H1 (cell line): ENCODE results near the gene C8B.

Source experiments
- CTCF ChIP-seq, 3 experiments: IDR thresholded peaks; 1 replicate in 2 of 3; 2 replicates in 1 of 3; pipeline versions ENCODE4 v1.5.1 to v1.6.1; 2011; ENCODE audit warnings: low read length in 3 of 3, mild to moderate bottlenecking in 3 of 3, inconsistent platforms in 2 of 3, low read depth in 1 of 3, moderate library complexity in 1 of 3; ENCODE audit not compliant: insufficient read depth in 1 of 3; ENCODE audit errors: control extremely low read depth in 1 of 3
- GABPA ChIP-seq: IDR thresholded peaks from 2 replicates; pipeline ENCODE4 v1.6.1; 2011; ENCODE audit warnings: mild to moderate bottlenecking, low read length, moderate library complexity, borderline replicate concordance; ENCODE audit not compliant: insufficient read depth
- JUN ChIP-seq: IDR thresholded peaks from 2 replicates; pipeline ENCODE4 v1.6.1; 2011; ENCODE audit warnings: low read depth, mild to moderate bottlenecking, improper control_type of control experiment, low read length
- POLR2A ChIP-seq, 2 experiments: IDR thresholded peaks; 1 replicate in 1 of 2; 2 replicates in 1 of 2; pipeline ENCODE4 v1.6.1; 2011; ENCODE audit warnings: low read depth in 2 of 2, low read length in 2 of 2, mild to moderate bottlenecking in 2 of 2; ENCODE audit errors: control extremely low read depth in 1 of 2
- SUZ12 ChIP-seq: fragments of 200-600 bp; sonication (generic); IDR thresholded peaks from 2 replicates; pipeline ENCODE4 v1.6.1; 2012; ENCODE audit warnings: mild to moderate bottlenecking, inconsistent platforms, low read length, moderate library complexity, mixed read lengths

DNA sequence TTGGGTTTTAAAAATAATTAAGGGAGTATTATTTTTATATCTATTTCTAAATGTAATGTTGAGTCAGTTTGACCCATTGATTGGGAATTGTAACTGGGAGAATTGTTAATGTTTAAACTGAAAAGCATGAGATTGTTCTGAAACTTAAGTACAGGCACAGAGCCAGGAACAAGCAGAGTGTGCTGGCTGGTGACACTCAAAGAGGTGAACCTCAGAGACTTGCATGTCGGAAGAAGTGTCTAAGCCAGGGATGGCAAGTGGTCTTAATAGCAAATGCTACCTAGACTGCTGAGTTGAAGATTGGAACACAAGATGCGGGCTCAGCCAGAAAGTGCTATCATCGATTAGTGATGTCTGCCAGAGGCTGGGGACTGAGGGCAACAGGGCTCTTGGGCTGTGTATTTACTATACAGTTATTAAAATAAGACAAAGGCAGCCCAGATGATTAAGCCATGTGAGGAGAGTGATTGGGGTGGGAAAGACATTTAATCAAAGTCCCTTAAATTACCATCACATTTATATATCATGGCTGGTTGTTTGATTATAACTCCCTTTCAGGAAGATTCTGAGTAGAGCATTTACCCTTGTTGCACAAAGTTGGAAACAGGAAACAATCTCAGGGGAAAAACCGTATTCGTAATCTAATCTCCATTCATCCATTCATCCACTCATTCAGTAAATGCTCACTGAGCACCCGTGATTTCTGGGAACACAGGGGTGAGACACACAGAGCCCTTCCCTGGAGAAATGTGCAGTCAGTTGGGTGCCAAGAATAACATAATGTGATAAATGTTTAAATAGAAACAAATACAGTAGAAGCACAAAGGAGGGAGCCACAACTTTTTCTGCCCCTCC, 68.4 kb downstream of the C8B start:
- TF ChIP-seq CTCF (IDR thresholded peaks at IDR 0.05; ENCODE audit: control extremely low read depth in 1 of 3, insufficient read depth in 1 of 3, low read depth in 1 of 3, low read length in 3 of 3) (no peak), POLR2A (IDR thresholded peaks at IDR 0.05; ENCODE audit: control extremely low read depth in 1 of 2, low read depth in 2 of 2, low read length in 2 of 2) (no peak), SUZ12 (no peak), GABPA (no peak), JUN (no peak)
